ENCODE results near the gene HAUS1.

The HAUS1 gene

GRCh38 chr18:46061796-46062195 is 42.4 kb upstream of the HAUS1 start:
- H3K4me3 ChIP-seq (ENCODE audit: low read depth, low read length) = no peak overlapping the region
- TF ChIP-seq MAX (IDR thresholded peaks at IDR 0.05; ENCODE audit: low read depth, low read length) = no peak
- TF ChIP-seq MYC (IDR thresholded peaks at IDR 0.05; ENCODE audit: low read depth, low read length) = no peak
- no peak for TF ChIP-seq POLR2A (IDR thresholded peaks at IDR 0.05; ENCODE audit: extremely low read depth, insufficient read length)
- no peak for TF ChIP-seq CTCF (IDR thresholded peaks at IDR 0.05; ENCODE audit: low read depth, low read length)
- no peak for DNase-seq (ENCODE audit: low read depth)

GRCh38 chr18:46062781-46063180 is 41.4 kb upstream of the HAUS1 start:
- TF ChIP-seq CTCF (IDR thresholded peaks at IDR 0.05; ENCODE audit: low read depth, low read length) (no peak), MYC (IDR thresholded peaks at IDR 0.05; ENCODE audit: low read depth, low read length) (no peak)
- H3K4me3 ChIP-seq (ENCODE audit: low read depth, low read length) = no peak overlapping the region
- no peak for DNase-seq (ENCODE audit: low read depth)

- H3K4me3 ChIP-seq (ENCODE audit: low read depth, low read length) = no peak overlapping the region
- DNase-seq (ENCODE audit: low read depth) = no peak
- TF ChIP-seq MAX (IDR thresholded peaks at IDR 0.05; ENCODE audit: low read depth, low read length) (no peak), POLR2A (IDR thresholded peaks at IDR 0.05; ENCODE audit: extremely low read depth, insufficient read length) (no peak), CTCF (IDR thresholded peaks at IDR 0.05; ENCODE audit: low read depth, low read length) (no peak), MYC (IDR thresholded peaks at IDR 0.05; ENCODE audit: low read depth, low read length) (no peak)
Observed at GRCh38 chr18:46067438-46068007, 36.7 kb upstream of the HAUS1 start.

- H3K4me3 ChIP-seq (ENCODE audit: low read depth, low read length) = no peak overlapping the region
- DNase-seq (ENCODE audit: low read depth) = no peak
- no peak for TF ChIP-seq MYC (IDR thresholded peaks at IDR 0.05; ENCODE audit: low read depth, low read length)
- no peak for TF ChIP-seq CTCF (IDR thresholded peaks at IDR 0.05; ENCODE audit: low read depth, low read length)
- TF ChIP-seq MAX (IDR thresholded peaks at IDR 0.05; ENCODE audit: low read depth, low read length) = no peak
- no peak for TF ChIP-seq POLR2A (IDR thresholded peaks at IDR 0.05; ENCODE audit: extremely low read depth, insufficient read length)
Observed at GRCh38 chr18:46068763-46069162, 35.4 kb upstream of the HAUS1 start.

- DNase-seq (ENCODE audit: low read depth) = no peak
Observed at GRCh38 chr18:46069524-46069923, 34.7 kb upstream of the HAUS1 start.

More at GRCh38 chr18:46069524-46069923, 34.7 kb upstream of the HAUS1 start:
- no peak overlapping the region for H3K4me3 ChIP-seq (ENCODE audit: low read depth, low read length)
- TF ChIP-seq MAX (IDR thresholded peaks at IDR 0.05; ENCODE audit: low read depth, low read length) (no peak), POLR2A (IDR thresholded peaks at IDR 0.05; ENCODE audit: extremely low read depth, insufficient read length) (no peak), MYC (IDR thresholded peaks at IDR 0.05; ENCODE audit: low read depth, low read length) (no peak), CTCF (IDR thresholded peaks at IDR 0.05; ENCODE audit: low read depth, low read length) (no peak)
